Astrocyte of the cerebellum (primary cell): ENCODE data around the gene BRF1.

Source experiments
- DNase-seq: peaks from one replicate; pipeline ENCODE4 v3.0.0-alpha.2; 2011; ENCODE audit warnings: low read depth
- H3K4me3 ChIP-seq: 2 replicates; pipeline ENCODE4 v1.5.1; 2011; ENCODE audit warnings: mild to moderate bottlenecking, low read depth, low read length, moderate library complexity
- in situ Hi-C: cut with HindIII; loops from 2 replicates; pipeline ENCODE4 v1.10.0; 2017; ENCODE audit warnings: low sequenced_read_pairs
- TF ChIP-seq, protein P1 (sequence below): IDR thresholded peaks from 2 replicates; pipeline ENCODE4 v1.5.1; 2012; ENCODE audit warnings: low read length, low read depth, moderate library complexity, mild to moderate bottlenecking; ENCODE audit errors: missing control alignments

BRF1 gene

DNA sequence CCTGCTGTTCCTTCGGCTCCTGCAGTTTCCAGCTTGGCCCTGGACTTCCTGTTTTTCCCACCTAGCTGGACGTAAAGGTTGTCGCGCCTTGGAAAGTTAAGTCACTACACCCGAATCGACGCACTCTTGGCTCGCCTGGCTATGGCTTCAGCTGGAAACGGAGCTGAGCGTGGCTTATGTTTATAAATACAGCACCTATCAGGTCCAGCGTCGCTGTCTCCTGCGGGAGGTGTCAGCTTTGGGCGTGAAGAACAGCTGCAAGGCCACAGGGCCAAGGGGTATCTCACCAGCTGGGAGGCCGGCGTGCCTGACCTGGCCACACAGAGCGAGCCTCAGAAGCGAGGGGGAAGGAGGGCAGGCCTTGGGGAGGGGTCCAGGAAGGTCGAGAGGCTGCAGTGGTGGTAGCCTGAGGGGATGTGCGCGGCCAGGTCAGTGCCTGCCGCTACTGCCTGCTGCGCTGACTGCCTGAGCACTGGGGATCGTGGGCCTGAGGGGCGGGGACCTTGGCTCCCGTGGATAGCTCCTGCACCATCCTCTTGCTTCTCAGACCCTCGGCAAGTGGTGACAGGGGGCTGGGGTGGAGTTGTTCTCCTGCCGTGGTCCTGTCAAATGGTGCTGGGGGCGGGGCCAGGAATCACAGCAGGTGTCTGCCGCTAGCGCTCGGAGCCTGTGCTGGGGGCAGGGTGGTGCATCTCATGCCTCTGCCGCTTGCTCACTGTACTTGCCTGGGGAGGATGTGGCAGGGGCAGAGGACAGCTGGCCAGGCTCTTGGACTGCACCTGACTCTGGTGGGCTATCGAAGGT lies 26.3 kb upstream of the BRF1 start:
- TF ChIP-seq, protein P1, sequence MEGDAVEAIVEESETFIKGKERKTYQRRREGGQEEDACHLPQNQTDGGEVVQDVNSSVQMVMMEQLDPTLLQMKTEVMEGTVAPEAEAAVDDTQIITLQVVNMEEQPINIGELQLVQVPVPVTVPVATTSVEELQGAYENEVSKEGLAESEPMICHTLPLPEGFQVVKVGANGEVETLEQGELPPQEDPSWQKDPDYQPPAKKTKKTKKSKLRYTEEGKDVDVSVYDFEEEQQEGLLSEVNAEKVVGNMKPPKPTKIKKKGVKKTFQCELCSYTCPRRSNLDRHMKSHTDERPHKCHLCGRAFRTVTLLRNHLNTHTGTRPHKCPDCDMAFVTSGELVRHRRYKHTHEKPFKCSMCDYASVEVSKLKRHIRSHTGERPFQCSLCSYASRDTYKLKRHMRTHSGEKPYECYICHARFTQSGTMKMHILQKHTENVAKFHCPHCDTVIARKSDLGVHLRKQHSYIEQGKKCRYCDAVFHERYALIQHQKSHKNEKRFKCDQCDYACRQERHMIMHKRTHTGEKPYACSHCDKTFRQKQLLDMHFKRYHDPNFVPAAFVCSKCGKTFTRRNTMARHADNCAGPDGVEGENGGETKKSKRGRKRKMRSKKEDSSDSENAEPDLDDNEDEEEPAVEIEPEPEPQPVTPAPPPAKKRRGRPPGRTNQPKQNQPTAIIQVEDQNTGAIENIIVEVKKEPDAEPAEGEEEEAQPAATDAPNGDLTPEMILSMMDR = no peak
- no peak for DNase-seq
- H3K4me3 ChIP-seq = no peak overlapping the region
- in situ Hi-C loops = no loop called here

GRCh38 chr14:105326568-105326867 lies 25.7 kb upstream of the BRF1 start:
- in situ Hi-C loops = no loop called here
- no peak overlapping the region for H3K4me3 ChIP-seq
- TF ChIP-seq, protein P1 = no peak
- no peak for DNase-seq

- in situ Hi-C loops = no loop called here
- TF ChIP-seq, protein P1 = no peak
- DNase-seq = no peak
- H3K4me3 ChIP-seq = no peak overlapping the region
Measured at GRCh38 chr14:105325716-105326567, 25.1 kb upstream of the BRF1 start.

GRCh38 chr14:105325303-105325702 lies 24.5 kb upstream of the BRF1 start:
- TF ChIP-seq, protein P1 = no peak
- no peak for DNase-seq
- H3K4me3 ChIP-seq = no peak overlapping the region
- in situ Hi-C loops = no loop called here

GRCh38 chr14:105324871-105325270 lies 24.1 kb upstream of the BRF1 start:
- TF ChIP-seq, protein P1 = no peak
- DNase-seq = no peak
- in situ Hi-C loops = no loop called here
- no peak overlapping the region for H3K4me3 ChIP-seq

DNA sequence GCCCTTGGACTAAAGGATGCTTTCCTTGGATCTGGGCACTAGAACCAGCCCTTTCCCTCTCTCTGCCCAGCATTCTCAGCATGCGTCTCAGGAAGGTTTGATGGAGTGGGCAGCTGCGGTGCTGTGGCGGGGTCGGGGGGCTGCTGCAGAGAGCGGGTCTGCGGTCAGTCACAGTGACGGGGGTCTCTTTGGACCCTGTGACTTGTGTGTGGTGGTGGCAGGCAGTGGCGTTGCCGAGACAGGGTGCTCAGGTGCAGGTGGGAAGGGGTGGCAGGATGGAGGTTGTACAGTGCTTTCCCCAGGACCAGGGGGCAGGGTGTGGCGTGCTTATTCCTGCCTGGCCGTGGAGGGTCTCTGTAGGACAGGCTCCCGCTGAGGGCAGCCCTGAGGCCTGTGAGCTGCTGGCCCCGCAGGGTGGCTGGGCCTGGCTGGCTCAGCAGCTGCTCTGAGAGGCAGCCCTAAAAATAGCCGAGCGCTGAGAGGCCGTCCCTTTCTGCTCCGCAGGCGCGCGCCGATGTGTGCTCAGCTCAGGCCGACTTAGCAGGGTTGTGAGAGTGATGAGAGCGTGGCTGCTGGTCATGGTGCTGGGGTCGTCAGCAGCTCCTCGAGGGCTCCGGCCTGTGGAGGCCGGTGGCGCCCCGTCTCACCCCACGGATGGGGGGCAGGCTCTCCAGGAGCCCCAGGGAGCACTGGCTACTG lies 23.4 kb upstream of the BRF1 start:
- H3K4me3 ChIP-seq = no peak overlapping the region
- in situ Hi-C loops = no loop called here
- no peak for DNase-seq
- TF ChIP-seq, protein P1 = no peak
